MM.1S (cell line): ENCODE data around the gene PPP2R5C.

ENCODE experiments used
- DNase-seq: peaks from one replicate; pipeline ENCODE4 v3.0.0-alpha.2; 2015
- H2AFZ ChIP-seq: fragments of 300-600 bp; sonication (generic); 2 replicates; pipeline ENCODE4 v1.6.0; 2016; ENCODE audit warnings: antibody characterized with exemption, low read length
- H3F3A ChIP-seq: fragments of 300-600 bp; sonication (generic); 2 replicates; pipeline ENCODE4 v1.6.1; 2016; ENCODE audit warnings: mild to moderate bottlenecking, antibody characterized with exemption, low read length, moderate library complexity, mixed read lengths; ENCODE audit not compliant: insufficient read depth
- H3K27ac ChIP-seq: fragments of 300-600 bp; sonication (generic); 2 replicates; pipeline ENCODE4 v1.5.1; 2016; ENCODE audit warnings: mild to moderate bottlenecking, low read length
- H3K27me3 ChIP-seq: fragments of 300-600 bp; sonication (generic); replicated peaks from 2 replicates; pipeline ENCODE4 v1.6.0; 2016; ENCODE audit warnings: low read length; ENCODE audit not compliant: insufficient read depth
- H3K36me3 ChIP-seq: fragments of 300-600 bp; sonication (generic); replicated peaks from 2 replicates; pipeline ENCODE4 v1.6.1; 2016; ENCODE audit warnings: mild to moderate bottlenecking, low read length, mixed read lengths; ENCODE audit not compliant: insufficient read depth
- H3K4me1 ChIP-seq: fragments of 300-600 bp; sonication (generic); 2 replicates; pipeline ENCODE4 v1.6.1; 2016; ENCODE audit warnings: low read length, mixed read lengths
- H3K4me2 ChIP-seq: fragments of 300-600 bp; sonication (generic); 2 replicates; pipeline ENCODE4 v1.6.0; 2016; ENCODE audit warnings: low read depth, low read length
- H3K4me3 ChIP-seq: fragments of 300-600 bp; sonication (generic); 2 replicates; pipeline ENCODE4 v1.5.1; 2016; ENCODE audit warnings: low read length, mixed read lengths
- H3K79me2 ChIP-seq: fragments of 300-600 bp; sonication (generic); 2 replicates; pipeline ENCODE4 v1.6.1; 2016; ENCODE audit warnings: mixed run types, low read length, mixed read lengths
- H3K9ac ChIP-seq: fragments of 300-600 bp; sonication (generic); 2 replicates; pipeline ENCODE4 v1.6.1; 2016; ENCODE audit warnings: low read length, mixed read lengths
- H3K9me2 ChIP-seq: fragments of 300-600 bp; sonication (generic); replicated peaks from 2 replicates; pipeline ENCODE4 v1.6.1; 2016; ENCODE audit warnings: mild to moderate bottlenecking, low read length, mixed read lengths; ENCODE audit not compliant: insufficient read depth
- H3K9me3 ChIP-seq: fragments of 300-600 bp; sonication (generic); replicated peaks from 2 replicates; pipeline ENCODE4 v1.6.1; 2016; ENCODE audit warnings: mild to moderate bottlenecking, low read length, mixed read lengths; ENCODE audit not compliant: insufficient read depth
- H4K20me1 ChIP-seq: fragments of 300-600 bp; sonication (generic); 2 replicates; pipeline ENCODE4 v1.6.1; 2016; ENCODE audit warnings: mild to moderate bottlenecking, low read length, moderate library complexity, mixed read lengths; ENCODE audit not compliant: insufficient read depth
- EZH2 ChIP-seq: fragments of 300-600 bp; sonication (generic); optimal IDR thresholded peaks from 2 replicates; pipeline ENCODE3; 2017; ENCODE audit warnings: low read depth, mild to moderate bottlenecking, antibody characterized with exemption, low read length, mixed read lengths
- EZH2phosphoT487 ChIP-seq: fragments of 300-600 bp; sonication (generic); IDR thresholded peaks from 2 replicates; pipeline ENCODE4 v1.6.1; 2018; ENCODE audit warnings: antibody characterized with exemption, low read length
- TF ChIP-seq, protein P1 (sequence below): fragments of 300-600 bp; sonication (generic); IDR thresholded peaks from 2 replicates; pipeline ENCODE4 v1.5.1; 2016; ENCODE audit warnings: antibody characterized with exemption, low read length, mixed read lengths

The PPP2R5C gene

DNA sequence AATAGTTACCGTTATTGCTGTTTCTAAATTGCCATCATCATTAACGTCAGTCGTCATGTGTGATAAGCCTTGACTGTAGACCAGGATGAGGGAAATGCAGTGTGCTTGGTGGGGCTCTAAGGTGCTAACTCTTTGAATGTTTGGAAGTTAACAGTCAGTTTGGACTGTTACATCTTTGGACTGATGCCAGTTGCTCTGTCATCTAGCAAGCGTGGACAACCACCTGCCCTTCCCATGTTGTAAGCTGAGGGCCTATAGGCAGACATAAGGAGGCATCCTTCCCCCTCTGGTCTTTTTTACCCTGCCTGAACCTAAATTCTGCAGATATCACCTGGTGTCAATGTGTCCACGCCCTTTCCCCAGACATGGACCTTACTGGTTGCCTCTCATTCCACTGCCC, 94.4 kb downstream of the PPP2R5C start:
- Histone ChIP-seq H3K9me3 (no peaks in the 10 kb centered on the region), H2AFZ (no peak overlapping the region), H3K9ac (no peak overlapping the region), H3K4me3 (no peak overlapping the region), H3K79me2 (peaks cover 63% of the 10 kb centered on the region), H4K20me1 (no peaks in the 10 kb centered on the region), H3K27ac (no peak overlapping the region), H3K36me3 (no peaks in the 10 kb centered on the region), H3K9me2 (no peaks in the 10 kb centered on the region), H3K4me1 (no peaks in the 10 kb centered on the region), H3F3A (no peaks in the 10 kb centered on the region), H3K4me2 (no peak overlapping the region), H3K27me3 (no peaks in the 10 kb centered on the region)
- DNase-seq = no peak
- TF ChIP-seq EZH2phosphoT487 (no peak), EZH2 (no peak)
- TF ChIP-seq, protein P1, sequence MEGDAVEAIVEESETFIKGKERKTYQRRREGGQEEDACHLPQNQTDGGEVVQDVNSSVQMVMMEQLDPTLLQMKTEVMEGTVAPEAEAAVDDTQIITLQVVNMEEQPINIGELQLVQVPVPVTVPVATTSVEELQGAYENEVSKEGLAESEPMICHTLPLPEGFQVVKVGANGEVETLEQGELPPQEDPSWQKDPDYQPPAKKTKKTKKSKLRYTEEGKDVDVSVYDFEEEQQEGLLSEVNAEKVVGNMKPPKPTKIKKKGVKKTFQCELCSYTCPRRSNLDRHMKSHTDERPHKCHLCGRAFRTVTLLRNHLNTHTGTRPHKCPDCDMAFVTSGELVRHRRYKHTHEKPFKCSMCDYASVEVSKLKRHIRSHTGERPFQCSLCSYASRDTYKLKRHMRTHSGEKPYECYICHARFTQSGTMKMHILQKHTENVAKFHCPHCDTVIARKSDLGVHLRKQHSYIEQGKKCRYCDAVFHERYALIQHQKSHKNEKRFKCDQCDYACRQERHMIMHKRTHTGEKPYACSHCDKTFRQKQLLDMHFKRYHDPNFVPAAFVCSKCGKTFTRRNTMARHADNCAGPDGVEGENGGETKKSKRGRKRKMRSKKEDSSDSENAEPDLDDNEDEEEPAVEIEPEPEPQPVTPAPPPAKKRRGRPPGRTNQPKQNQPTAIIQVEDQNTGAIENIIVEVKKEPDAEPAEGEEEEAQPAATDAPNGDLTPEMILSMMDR = no peak

DNA sequence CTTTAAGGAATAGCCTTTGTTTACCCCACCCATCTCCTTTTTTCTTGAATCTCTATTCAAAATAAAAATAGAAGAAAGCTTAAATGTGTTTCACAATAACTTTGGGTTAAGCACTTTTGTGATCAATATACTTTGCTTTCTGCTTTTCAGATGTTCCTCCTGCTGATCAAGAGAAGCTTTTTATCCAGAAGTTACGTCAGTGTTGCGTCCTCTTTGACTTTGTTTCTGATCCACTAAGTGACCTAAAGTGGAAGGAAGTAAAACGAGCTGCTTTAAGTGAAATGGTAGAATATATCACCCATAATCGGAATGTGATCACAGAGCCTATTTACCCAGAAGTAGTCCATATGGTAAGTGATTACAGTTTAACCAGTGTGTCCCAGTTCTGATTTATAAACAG, 95.0 kb downstream of the PPP2R5C start:
- H2AFZ ChIP-seq = no peak overlapping the region
- H3F3A ChIP-seq = no peaks in the 10 kb centered on the region
- peaks cover 63% of the 10 kb centered on the region for H3K79me2 ChIP-seq
- TF ChIP-seq EZH2phosphoT487 = no peak
- no peaks in the 10 kb centered on the region for H3K27me3 ChIP-seq
- H3K27ac ChIP-seq = no peak overlapping the region
- no peaks in the 10 kb centered on the region for H3K9me2 ChIP-seq
- H3K4me2 ChIP-seq = no peak overlapping the region
- no peaks in the 10 kb centered on the region for H4K20me1 ChIP-seq
- no peaks in the 10 kb centered on the region for H3K36me3 ChIP-seq
- no peak for DNase-seq
- no peaks in the 10 kb centered on the region for H3K9me3 ChIP-seq
- H3K9ac ChIP-seq = no peak overlapping the region
- no peak overlapping the region for H3K4me3 ChIP-seq
- H3K4me1 ChIP-seq = no peaks in the 10 kb centered on the region

DNA sequence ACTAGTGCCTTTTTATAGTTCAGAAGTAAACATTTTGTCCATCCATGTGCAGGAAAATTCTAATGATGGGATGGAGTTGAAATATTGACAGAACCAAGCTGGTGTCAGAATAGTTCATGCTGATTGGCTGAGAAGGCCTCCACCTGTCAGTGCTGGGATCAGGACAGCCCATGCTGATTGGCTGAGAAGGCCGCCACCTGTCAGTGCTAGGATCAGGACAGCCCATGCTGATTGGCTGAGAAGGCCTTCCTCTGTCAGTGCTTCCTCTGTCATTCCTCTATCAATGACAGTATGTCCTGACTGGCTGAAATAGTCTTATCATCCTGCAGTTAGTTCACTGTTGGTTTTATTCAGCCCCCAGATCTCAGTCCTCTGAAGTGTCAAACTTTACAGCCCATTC, 95.7 kb downstream of the PPP2R5C start:
- Histone ChIP-seq H3K9ac (no peak overlapping the region), H3K79me2 (peaks cover 57% of the 10 kb centered on the region), H4K20me1 (no peaks in the 10 kb centered on the region), H3K9me3 (no peaks in the 10 kb centered on the region), H3K36me3 (no peaks in the 10 kb centered on the region), H3K9me2 (no peaks in the 10 kb centered on the region), H3K27me3 (no peaks in the 10 kb centered on the region), H3K4me2 (no peak overlapping the region), H3F3A (no peaks in the 10 kb centered on the region), H3K27ac (no peak overlapping the region), H3K4me3 (no peak overlapping the region), H2AFZ (no peak overlapping the region), H3K4me1 (no peaks in the 10 kb centered on the region)
- DNase-seq = no peak
- TF ChIP-seq, protein P1 = no peak
- TF ChIP-seq EZH2phosphoT487 (no peak), EZH2 (no peak)

DNA sequence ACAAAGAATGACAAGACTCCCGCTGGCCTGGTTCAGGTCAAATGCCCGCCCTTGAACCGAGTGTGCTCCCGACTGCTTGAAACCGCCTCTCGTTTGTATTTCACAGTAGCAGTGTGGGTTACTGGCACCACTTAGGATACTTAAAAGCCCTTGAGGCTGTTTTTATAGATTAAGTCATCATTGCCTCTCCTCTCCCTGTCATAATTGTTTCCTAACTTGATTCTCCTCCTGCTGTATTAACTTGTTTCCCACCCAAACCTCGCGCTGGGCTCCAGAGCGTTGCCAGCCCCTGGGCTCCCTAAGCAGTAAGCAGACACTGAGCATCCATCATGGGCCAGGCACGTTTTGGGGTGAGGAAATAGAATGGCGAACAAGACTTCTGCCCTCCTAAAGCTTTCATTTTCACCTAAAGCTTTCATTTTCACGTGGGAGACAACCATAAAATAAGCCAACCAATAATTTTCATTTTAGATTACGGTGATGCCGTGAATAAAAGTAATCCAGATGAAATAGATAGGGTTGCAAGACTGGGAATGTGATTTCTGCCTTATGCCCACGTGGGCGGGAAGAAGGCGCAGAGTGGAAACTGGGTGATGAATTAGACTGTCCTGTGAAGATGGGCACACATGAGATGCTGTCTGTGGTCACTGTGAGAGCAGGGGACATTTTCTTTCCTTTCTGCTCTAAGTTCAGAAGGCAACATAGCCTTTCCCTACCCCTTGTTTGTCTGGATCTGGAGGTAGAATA, 97.5 kb downstream of the PPP2R5C start:
- no peaks in the 10 kb centered on the region for H3K36me3 ChIP-seq

More for the DNA sequence above, 97.5 kb downstream of the PPP2R5C start:
- DNase-seq = no peak
- no peak overlapping the region for H3K4me3 ChIP-seq
- H3K4me2 ChIP-seq = no peak overlapping the region
- no peak overlapping the region for H2AFZ ChIP-seq
- H3K27me3 ChIP-seq = no peaks in the 10 kb centered on the region
- no peaks in the 10 kb centered on the region for H3K9me2 ChIP-seq
- H3K27ac ChIP-seq = no peak overlapping the region
- no peak overlapping the region for H3K9ac ChIP-seq
- H3K4me1 ChIP-seq = no peaks in the 10 kb centered on the region
- peaks cover 43% of the 10 kb centered on the region for H3K79me2 ChIP-seq
- H3K9me3 ChIP-seq = no peaks in the 10 kb centered on the region
- TF ChIP-seq EZH2 = no peak
- no peak for TF ChIP-seq EZH2phosphoT487
- TF ChIP-seq, protein P1 = no peak
- H4K20me1 ChIP-seq = no peaks in the 10 kb centered on the region
- no peaks in the 10 kb centered on the region for H3F3A ChIP-seq
